DMS79 (cell line): ENCODE results near the gene CDK14.
"Not testable (repeated sequence)": the region's sequence is repeated elsewhere in the genome, so short reads cannot be mapped to it uniquely, and the experiment has no call there.

Source experiments
- DNase-seq: peaks from one replicate; lab custom pipeline; 2025; lab: John Stamatoyannopoulos, UW

The CDK14 gene

GRCh38 chr7:90792301-90792700, 196.2 kb downstream of the CDK14 start:
- no peak for DNase-seq

GRCh38 chr7:90794234-90794633, 198.1 kb downstream of the CDK14 start:
- not testable (repeated sequence) for DNase-seq

- DNase-seq, result no peak
Measured at GRCh38 chr7:90797596-90797995, 201.5 kb downstream of the CDK14 start.

- DNase-seq, result no peak
Measured at GRCh38 chr7:90804370-90804769, 208.2 kb downstream of the CDK14 start.

GRCh38 chr7:90815552-90815951, 219.4 kb downstream of the CDK14 start:
- DNase-seq, result not testable (repeated sequence)

GRCh38 chr7:90816511-90817142, 220.5 kb downstream of the CDK14 start:
- DNase-seq, result no peak

- no peak for DNase-seq
Measured at GRCh38 chr7:90817151-90817550, 221.0 kb downstream of the CDK14 start.

DNA sequence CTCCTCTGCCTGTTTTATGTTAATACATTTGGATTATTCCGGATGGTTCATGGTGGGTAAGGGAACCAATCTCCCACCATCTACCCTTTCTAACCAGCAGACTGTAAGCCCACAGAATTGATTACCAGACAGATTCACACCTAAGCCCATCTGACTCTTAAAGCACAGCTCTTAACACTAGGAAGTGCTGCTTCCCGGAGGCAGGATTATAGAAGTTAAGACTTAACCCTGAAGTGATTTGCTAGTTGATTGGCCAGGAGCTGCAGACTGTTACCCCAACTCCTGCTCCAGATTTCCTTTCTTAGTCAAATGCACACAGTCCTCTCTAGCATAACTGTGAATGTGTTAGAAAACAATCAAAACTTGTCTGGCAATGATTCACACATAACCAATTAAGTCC, 221.7 kb downstream of the CDK14 start:
- no peak for DNase-seq

GRCh38 chr7:90818341-90818740, 222.2 kb downstream of the CDK14 start:
- DNase-seq, result no peak

DNA sequence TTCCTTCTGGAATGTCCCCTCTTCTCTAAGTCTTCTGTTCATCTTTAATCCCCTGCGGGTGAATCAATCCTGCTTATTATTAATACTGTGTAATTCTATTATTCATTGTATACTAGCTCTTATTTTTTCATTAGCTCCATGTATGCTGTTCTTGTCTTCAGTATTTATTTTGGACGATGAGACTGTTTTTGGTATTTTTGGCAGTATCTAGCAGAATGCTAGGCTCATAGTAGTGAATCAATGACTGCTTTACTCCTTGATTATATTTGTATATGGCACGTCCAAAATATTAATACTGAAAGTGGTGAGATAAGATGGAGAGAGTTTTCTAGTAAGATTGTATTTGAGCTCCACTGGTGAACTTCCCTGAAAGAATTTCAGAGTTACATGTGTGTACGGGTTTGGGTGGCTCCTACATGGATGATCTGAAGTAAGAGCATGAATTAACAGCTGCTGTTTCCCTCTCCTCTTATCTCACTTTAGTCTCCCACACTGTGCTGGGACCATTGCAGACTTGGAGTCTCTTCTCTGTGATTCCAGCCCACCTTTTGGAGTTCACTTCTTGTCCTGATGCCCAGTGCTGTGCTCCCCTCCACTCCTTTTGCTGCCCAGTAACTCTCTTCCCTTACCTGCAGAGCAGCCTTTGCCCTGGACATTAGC, 226.0 kb downstream of the CDK14 start:
- DNase-seq, result no peak

- peak; percentile 1 for DNase-seq
Measured at GRCh38 chr7:90824386-90825307, 228.5 kb downstream of the CDK14 start.

DNA sequence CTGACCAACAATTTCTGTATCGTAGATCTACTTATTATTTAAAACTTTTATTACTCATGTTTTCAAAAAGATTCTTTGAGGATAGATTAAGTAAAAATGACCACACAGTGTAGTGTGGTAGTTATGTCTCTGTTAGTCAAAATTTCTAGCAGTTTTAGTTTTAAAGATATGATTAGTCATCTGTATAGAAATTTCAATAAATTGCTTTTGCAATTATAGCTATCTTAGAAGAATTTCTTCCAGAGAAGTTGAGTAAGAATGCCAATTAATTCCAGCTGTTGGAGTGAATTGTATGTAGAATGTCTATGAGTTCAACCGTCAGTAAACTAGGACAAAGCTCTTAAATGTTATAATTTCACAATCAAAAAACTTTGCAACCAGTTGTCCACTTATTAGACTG, 229.7 kb downstream of the CDK14 start:
- DNase-seq, result no peak

GRCh38 chr7:90828601-90829000, 232.5 kb downstream of the CDK14 start:
- no peak for DNase-seq

- no peak for DNase-seq
Measured at GRCh38 chr7:90830308-90830707, 234.2 kb downstream of the CDK14 start.

- DNase-seq, result no peak
Measured at GRCh38 chr7:90832726-90833125, 236.6 kb downstream of the CDK14 start.

- no peak for DNase-seq
Measured at GRCh38 chr7:90833443-90833842, 237.3 kb downstream of the CDK14 start.

DNA sequence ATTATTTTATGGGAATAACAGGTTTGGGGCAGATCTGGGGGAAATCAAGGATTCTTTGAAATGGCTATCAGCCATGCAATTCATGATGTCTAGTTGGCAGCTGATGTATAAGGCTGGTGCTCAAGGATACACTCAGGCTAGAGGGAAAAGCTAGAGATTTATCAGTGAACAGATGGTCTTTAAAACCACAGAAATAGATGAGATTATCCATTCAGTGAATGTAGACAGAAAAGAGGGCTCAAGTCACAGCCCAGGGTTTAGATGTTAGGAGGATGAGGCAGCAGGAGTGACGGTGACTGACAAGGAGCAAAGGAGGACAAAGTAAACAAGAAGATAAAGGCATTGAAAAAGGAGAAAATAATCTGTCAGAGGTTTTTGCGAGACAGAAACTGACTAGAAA, 238.7 kb downstream of the CDK14 start:
- no peak for DNase-seq

GRCh38 chr7:90835861-90836260, 239.7 kb downstream of the CDK14 start:
- no peak for DNase-seq

DNA sequence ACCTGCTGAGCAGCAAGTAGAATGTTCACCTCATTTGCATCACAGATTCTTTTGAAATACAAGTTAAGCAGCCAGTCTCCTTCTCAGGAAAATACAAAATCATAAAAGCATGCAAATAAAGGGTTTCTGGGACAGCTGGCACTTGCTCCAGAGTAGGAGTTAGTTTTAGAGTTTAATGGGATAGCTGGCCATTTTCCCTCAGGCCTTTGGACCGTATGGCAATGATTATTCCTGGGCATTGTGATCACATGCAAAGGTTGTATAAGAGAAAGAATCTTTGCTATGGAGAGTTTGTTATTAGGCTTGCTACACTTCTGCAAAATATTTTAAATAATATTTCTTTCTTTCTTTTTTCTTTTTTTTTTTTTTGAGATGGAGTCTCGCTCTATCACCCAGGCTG, 240.8 kb downstream of the CDK14 start:
- DNase-seq, result no peak

DNA sequence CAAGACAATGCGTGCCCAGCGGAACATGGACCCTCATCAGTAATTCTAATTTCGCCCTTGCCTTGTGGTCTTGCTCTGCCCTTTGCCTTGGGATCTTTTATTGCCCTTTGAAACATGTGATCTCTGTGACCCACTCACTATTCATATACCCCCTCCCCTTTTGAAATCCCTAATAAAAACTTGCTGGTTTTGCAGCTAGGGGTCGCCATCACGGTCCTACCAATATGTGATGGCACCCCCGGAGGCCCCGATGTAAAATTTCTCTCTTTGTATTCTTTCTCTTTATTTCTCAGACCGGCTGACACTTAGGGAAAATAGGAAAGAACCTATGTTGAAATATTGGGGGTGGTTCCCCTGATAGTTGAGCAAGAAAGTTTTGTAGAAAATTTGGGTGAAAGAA, 242.7 kb downstream of the CDK14 start:
- no peak for DNase-seq

GRCh38 chr7:90839316-90839715, 243.2 kb downstream of the CDK14 start:
- DNase-seq, result no peak

DNA sequence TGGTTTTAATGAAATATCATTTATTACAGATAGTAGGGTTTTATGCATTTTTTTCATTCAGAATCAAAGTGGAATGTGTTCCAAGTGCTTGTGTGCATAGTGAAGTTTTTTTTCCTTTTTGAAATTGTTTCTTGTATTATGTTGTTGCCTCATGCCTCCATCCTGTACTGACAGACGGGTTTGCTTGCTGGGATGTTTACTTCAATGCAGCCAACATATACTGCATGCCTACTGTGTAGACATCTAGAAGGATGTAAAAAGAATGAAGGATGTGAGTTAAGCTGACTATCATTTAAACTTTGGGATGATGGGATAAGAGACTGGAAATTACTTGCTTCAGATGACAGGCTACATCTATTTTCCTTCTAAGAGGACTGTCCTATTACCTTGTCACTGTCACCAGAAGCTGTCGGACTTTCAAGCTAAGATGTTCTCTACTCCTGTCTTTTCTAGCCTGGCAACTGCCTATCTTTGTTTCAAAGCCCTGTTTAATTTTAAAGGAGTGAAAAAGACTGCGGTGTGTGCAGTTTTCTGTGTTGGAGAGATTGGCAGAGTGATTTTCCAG, 243.7 kb downstream of the CDK14 start:
- no peak for DNase-seq
